ENCODE measurements around the gene KRT80. TPM values are rescaled to one million over a fixed set of nuclear protein-coding genes. Genes with fewer than 3 reads are reported as not detected.

Gene KRT80
- total and polyA plus RNA-seq, 2 donors (not counting 3 experiments of a cell fraction or from before 2014, with no cell fraction given) = 13.6 to 23.7 TPM

- TF ChIP-seq FOS (IDR thresholded peaks at IDR 0.05; ENCODE audit: borderline replicate concordance, insufficient read depth, low read length) (peak; percentile 95), EZH2 (IDR thresholded peaks at IDR 0.05; ENCODE audit: borderline replicate concordance, low read depth, low read length, severe bottlenecking) (no peak), GATA2 (IDR thresholded peaks at IDR 0.05; ENCODE audit: insufficient read depth, insufficient read length, low read depth, low read length) (no peak), JUN (IDR thresholded peaks at IDR 0.05; ENCODE audit: borderline replicate concordance, insufficient read depth, insufficient read length, low read depth) (peak; percentile 46), POLR2AphosphoS5 (IDR thresholded peaks at IDR 0.05; ENCODE audit: insufficient read depth, low read depth, low read length) (peak; percentile 94), POLR2A (IDR thresholded peaks at IDR 0.05; ENCODE audit: low read depth, low read length) (peak; percentile 65), CTCF (IDR thresholded peaks at IDR 0.05; ENCODE audit: extremely low read depth in 1 of 2, insufficient read depth in 1 of 2, low read depth in 1 of 2, low read length in 2 of 2) (no peak)
- H4K20me1 ChIP-seq (replicated peaks; ENCODE audit: control insufficient read depth, extremely low read depth, insufficient read depth, low read length) = no peaks in the 10 kb centered on the region
- no peak overlapping the region for H3K4me3 ChIP-seq (replicated peaks in 1 of 3; ENCODE audit: insufficient read depth in 1 of 3, low read depth in 1 of 3, low read length in 3 of 3)
- FAIRE-seq (peak; percentile 98), DNase-seq (ENCODE audit: low read depth, low spot score) (peak; percentile 91)
- peaks cover 23% of the 10 kb centered on the region for H3K4me1 ChIP-seq (ENCODE audit: control insufficient read depth, extremely low read depth, insufficient read depth, low read length)
- no peak overlapping the region for H3K4me2 ChIP-seq (ENCODE audit: insufficient read depth, low read length)
- intact Hi-C loops (cut with micrococcal nuclease) = loop anchor here (1.0 kb wide), 1 partner anchor 21 kb away; no protein-coding TSS in a partner anchor
- H3K9me1 ChIP-seq (replicated peaks; ENCODE audit: control insufficient read depth, extremely low read depth, insufficient read depth, low read length) = no peaks in the 10 kb centered on the region
- H3K27ac ChIP-seq (ENCODE audit: insufficient read depth, low read depth, low read length) = peak overlapping the region; percentile 98
- H3K9me3 ChIP-seq (replicated peaks; ENCODE audit: control insufficient read depth, insufficient read depth, low read length) = no peaks in the 10 kb centered on the region
- no peaks in the 10 kb centered on the region for H3K27me3 ChIP-seq (ENCODE audit: control insufficient read depth in 2 of 2, insufficient read depth in 2 of 2, low read length in 2 of 2)
- peak overlapping the region; percentile 87 for H3K9ac ChIP-seq (replicated peaks; ENCODE audit: extremely low read depth, insufficient read depth, low read length)
- H3K36me3 ChIP-seq (ENCODE audit: control insufficient read depth in 2 of 2, extremely low read depth in 1 of 2, insufficient read depth in 2 of 2, low read length in 2 of 2) = no peaks in the 10 kb centered on the region
- CTCF ChIA-PET = interaction anchor here (0.6 to 2.4 kb wide), 27 partner anchors 9 to 860 kb away, joined by 3 to 23 read pairs (median 4); partner anchors contain the start of gene KRT80
- no peaks in the 10 kb centered on the region for H3K79me2 ChIP-seq (ENCODE audit: control insufficient read depth, insufficient read depth, low read length)
- peak overlapping the region; percentile 2 for H2AFZ ChIP-seq (ENCODE audit: low read depth, low read length)
- BruUV-seq (replicated peaks) = TSS peak; percentile 96
- POLR2A ChIA-PET = interaction anchor here (0.6 to 1.0 kb wide), 3 partner anchors 122 to 785 kb away, joined by 3 to 10 read pairs (median 6); no protein-coding TSS in a partner anchor
- dilution Hi-C loops (cut with MboI; ENCODE audit: extremely low pct_ligation_motif_present, low sequenced_read_pairs) = no loop called here
These were observed 44.3 kb downstream of the KRT80 start for GRCh38 chr12:52147367-52147963.

Data from endothelial cell of umbilical vein (primary cell).